ENCODE data around the gene URAD.

- TF ChIP-seq CTCF (IDR thresholded peaks at IDR 0.05; ENCODE audit: insufficient read depth, low read length) (no peak), REST (IDR thresholded peaks at IDR 0.05; ENCODE audit: insufficient replicate concordance, low read depth) (no peak), POLR2AphosphoS5 (IDR thresholded peaks at IDR 0.05; ENCODE audit: low read depth) (no peak), GABPA (IDR thresholded peaks at IDR 0.05; ENCODE audit: low read depth) (no peak), SPI1 (IDR thresholded peaks at IDR 0.05; ENCODE audit: borderline replicate concordance, low read depth) (no peak)
Observed at GRCh38 chr13:28001049-28001448, 12.6 kb upstream of the URAD start.
